C4-2B (cell line): ENCODE data around the gene BTF3.

Experiments used
- CTCF ChIP-seq: fragments of 450-650 bp; conservative IDR thresholded peaks from 2 replicates; pipeline ENCODE4 v1.5.1; 2017; ENCODE audit warnings: mild to moderate bottlenecking
- ZFX ChIP-seq: fragments of 450-650 bp; IDR thresholded peaks from 2 replicates; pipeline ENCODE4 v1.6.1; 2017

- TF ChIP-seq CTCF (no peak), ZFX (no peak)
Measured at GRCh38 chr5:73497497-73498056, 665 bp upstream of the BTF3 start.
